Left ventricle myocardium inferior (tissue), 1 donor: ENCODE measurements around the gene TMEM126B. TPM values are rescaled to one million over a fixed set of nuclear protein-coding genes. Genes with fewer than 3 reads are reported as not detected.
A peak's percentile ranks its signal among the peaks of the same experiment; 100 is the strongest.

Experiments
- DNase-seq: peaks from one replicate; pipeline ENCODE4 v3.0.0-alpha.2; 2020
- H3K27ac ChIP-seq: fragments of 200-600 bp; replicated peaks from 2 replicates; pipeline ENCODE4 v1.8.0; 2021
- H3K27me3 ChIP-seq: fragments of 200-600 bp; 2 replicates; pipeline ENCODE4 v1.8.0; 2021; ENCODE audit warnings: low read depth
- H3K36me3 ChIP-seq: fragments of 200-600 bp; 2 replicates; pipeline ENCODE4 v1.8.0; 2021
- H3K4me1 ChIP-seq: fragments of 200-600 bp; 2 replicates; pipeline ENCODE4 v1.8.0; 2021
- H3K4me3 ChIP-seq: fragments of 200-600 bp; 2 replicates; pipeline ENCODE4 v1.8.0; 2021; ENCODE audit warnings: mild to moderate bottlenecking, moderate library complexity
- H3K9me3 ChIP-seq: fragments of 200-600 bp; replicated peaks from 2 replicates; pipeline ENCODE4 v1.8.0; 2021
- intact Hi-C: fragments of 100-400 bp; cut with micrococcal nuclease; formaldehyde crosslinking; loops from one replicate; pipeline ENCODE4 v1.11.0; 2022
- total RNA-seq: library from RNA; stranded (reverse); fragmentation: NEBNext Ultra II Directional; extraction: Animal tissue kit (Norgen Biotek cat#: 25700); gene quantifications from one replicate; pipeline ENCODE4 v1.2.1, GENCODE V29; 2021
- TF ChIP-seq, protein P1 (sequence below): fragments of 200-600 bp; IDR thresholded peaks from 2 replicates; pipeline ENCODE4 v1.8.0; 2021; ENCODE audit warnings: antibody characterized with exemption, mild to moderate bottlenecking, borderline replicate concordance
- donor health status: DM: no; HTN: yes; CAD: no; lungs with severe emphysema.

TMEM126B gene
- total RNA-seq, 1 donor from 2014 or later: 55.4 TPM

DNA sequence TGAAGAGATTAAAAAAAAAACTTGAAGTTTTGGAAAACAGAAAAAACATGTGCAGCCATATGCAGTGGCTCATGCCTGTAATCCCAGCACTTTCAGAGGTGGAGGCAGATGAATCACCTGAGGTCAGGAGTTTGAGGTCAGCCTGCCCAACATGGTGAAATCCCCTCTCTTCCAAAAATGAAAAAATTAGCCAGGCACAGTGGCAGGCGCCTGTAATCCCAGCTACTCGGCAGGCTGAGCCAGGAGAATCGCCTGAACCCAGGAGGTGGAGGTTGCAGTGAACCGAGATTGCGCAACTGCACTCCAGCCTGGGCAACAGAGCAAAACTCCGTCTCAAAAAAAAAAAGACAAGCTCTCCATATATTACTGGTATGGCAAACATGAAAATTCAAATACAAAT, 8.9 kb upstream of the TMEM126B start:
- Histone ChIP-seq H3K36me3 (peaks cover 10% of the 10 kb centered on the region), H3K27me3 (no peaks in the 10 kb centered on the region), H3K27ac (no peak overlapping the region), H3K9me3 (no peaks in the 10 kb centered on the region), H3K4me1 (no peaks in the 10 kb centered on the region), H3K4me3 (no peak overlapping the region)
- no peak for DNase-seq
- intact Hi-C loops: no loop called here
- TF ChIP-seq, protein P1, sequence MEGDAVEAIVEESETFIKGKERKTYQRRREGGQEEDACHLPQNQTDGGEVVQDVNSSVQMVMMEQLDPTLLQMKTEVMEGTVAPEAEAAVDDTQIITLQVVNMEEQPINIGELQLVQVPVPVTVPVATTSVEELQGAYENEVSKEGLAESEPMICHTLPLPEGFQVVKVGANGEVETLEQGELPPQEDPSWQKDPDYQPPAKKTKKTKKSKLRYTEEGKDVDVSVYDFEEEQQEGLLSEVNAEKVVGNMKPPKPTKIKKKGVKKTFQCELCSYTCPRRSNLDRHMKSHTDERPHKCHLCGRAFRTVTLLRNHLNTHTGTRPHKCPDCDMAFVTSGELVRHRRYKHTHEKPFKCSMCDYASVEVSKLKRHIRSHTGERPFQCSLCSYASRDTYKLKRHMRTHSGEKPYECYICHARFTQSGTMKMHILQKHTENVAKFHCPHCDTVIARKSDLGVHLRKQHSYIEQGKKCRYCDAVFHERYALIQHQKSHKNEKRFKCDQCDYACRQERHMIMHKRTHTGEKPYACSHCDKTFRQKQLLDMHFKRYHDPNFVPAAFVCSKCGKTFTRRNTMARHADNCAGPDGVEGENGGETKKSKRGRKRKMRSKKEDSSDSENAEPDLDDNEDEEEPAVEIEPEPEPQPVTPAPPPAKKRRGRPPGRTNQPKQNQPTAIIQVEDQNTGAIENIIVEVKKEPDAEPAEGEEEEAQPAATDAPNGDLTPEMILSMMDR: no peak

DNA sequence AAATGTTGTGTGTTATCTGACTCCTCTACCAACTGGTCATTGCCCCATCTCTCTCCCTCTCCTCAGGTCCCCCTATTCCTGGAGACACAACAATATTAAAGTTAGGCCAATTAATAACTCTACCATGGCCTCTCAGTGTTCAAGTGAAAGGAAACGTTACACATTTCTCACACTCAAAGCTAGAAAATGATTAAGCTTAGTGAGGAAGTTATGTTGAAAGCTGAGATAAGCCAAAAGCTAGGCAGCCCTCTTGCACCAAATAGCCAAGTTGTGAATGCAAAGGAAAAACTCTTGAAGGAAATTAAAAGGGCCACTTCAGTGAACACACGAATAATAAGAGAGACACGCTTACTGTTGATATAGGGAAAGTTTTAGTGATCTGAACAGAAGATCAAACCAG, 8.1 kb upstream of the TMEM126B start:
- H3K36me3 ChIP-seq: peaks cover 10% of the 10 kb centered on the region
- H3K27me3 ChIP-seq: no peaks in the 10 kb centered on the region
- TF ChIP-seq, protein P1: no peak
- no peak for DNase-seq
- H3K9me3 ChIP-seq: no peaks in the 10 kb centered on the region
- H3K4me1 ChIP-seq: peaks cover 7% of the 10 kb centered on the region
- intact Hi-C loops: no loop called here
- H3K27ac ChIP-seq: no peak overlapping the region
- no peak overlapping the region for H3K4me3 ChIP-seq

GRCh38 chr11:85626496-85626895, 1.9 kb upstream of the TMEM126B start:
- peaks cover 12% of the 10 kb centered on the region for H3K36me3 ChIP-seq
- H3K27me3 ChIP-seq: no peaks in the 10 kb centered on the region
- H3K27ac ChIP-seq: peak overlapping the region; percentile 95
- TF ChIP-seq, protein P1: no peak
- intact Hi-C loops: no loop called here
- H3K9me3 ChIP-seq: no peaks in the 10 kb centered on the region
- peak overlapping the region; percentile 82 for H3K4me3 ChIP-seq
- H3K4me1 ChIP-seq: peaks cover 53% of the 10 kb centered on the region
- no peak for DNase-seq

DNA sequence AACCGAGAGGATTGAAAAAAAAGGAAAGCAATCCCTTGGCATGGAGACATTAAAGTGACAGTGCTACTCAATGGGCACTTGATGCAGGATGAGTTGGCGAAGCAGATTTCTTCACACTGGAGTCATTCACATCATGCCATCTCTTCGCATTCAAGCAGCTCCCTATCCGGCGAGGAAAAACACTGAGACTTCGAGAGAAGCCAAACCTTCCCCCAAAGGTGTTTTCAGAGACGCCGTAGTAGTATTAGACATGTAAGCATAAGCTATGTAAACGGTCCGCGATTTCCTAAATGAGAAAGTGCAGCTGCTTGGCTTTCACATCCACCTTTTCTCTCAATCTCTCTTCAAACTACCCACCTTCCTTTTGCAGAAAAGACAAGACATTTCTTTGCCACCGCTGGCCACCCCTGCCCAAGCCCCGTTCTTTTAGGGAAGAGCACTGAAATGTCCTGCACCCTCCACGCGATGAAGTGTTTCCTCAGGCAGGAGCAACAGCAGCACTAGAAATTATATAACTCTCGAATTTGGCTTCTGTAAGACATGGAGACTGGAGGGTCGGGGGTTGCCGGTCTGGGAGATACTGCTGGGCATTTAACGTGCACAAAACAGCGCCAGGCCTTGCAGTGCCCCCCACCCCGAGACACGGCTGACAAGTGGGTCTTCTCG, 928 bp upstream of the TMEM126B start, which contains the start of gene DLG2:
TSS of gene DLG2 (minus strand) at position 13 of the 666 bp plus-strand sequence.
- DNase-seq: no peak
- peak within 1 kb of the TSS; percentile 82 for H3K4me3 ChIP-seq
- H3K9me3 ChIP-seq: no peaks in the 10 kb centered on the region
- no peaks in the 10 kb centered on the region for H3K27me3 ChIP-seq
- TF ChIP-seq, protein P1: no peak
- H3K36me3 ChIP-seq: peaks cover 16% of the 10 kb centered on the region
- H3K4me1 ChIP-seq: peaks cover 60% of the 10 kb centered on the region
- H3K27ac ChIP-seq: peak within 1 kb of the TSS; percentile 95
- intact Hi-C loops: no loop called here

DNA sequence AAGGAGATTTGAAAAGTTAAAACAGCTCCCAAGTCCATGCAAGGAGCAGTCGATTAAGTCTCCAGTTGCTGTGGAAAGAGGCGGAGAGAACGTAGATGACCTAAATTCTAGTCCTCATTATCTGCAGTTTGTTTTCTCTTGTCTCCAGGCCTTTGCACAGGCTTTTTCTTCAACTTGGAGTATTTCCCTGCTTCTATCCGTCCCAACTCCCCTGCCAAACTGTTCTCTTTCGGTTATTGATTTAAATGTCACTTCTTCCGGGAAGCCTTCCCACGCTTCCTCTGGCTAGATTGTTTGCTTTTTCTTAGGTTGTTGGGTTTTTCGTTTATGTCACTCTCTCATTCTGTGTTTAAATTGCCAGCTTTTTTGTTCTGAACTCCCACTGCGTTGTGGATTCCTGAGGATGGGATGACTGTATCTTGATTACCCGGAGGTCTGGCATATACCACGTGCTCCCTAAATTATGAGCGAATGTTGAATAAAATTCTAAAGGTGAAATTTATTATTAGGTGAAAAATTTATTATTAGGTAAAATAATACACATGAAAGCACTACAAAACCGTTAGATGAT, 463 bp downstream of the TMEM126B start:
- H3K9me3 ChIP-seq: no peaks in the 10 kb centered on the region
- H3K36me3 ChIP-seq: peaks cover 21% of the 10 kb centered on the region
- H3K4me3 ChIP-seq: peak overlapping the region; percentile 82
- intact Hi-C loops: no loop called here
- no peak for DNase-seq
- no peaks in the 10 kb centered on the region for H3K27me3 ChIP-seq
- TF ChIP-seq, protein P1: no peak
- peaks cover 60% of the 10 kb centered on the region for H3K4me1 ChIP-seq
- peak overlapping the region; percentile 95 for H3K27ac ChIP-seq
